ENCODE results near the gene CDH12.

DNA sequence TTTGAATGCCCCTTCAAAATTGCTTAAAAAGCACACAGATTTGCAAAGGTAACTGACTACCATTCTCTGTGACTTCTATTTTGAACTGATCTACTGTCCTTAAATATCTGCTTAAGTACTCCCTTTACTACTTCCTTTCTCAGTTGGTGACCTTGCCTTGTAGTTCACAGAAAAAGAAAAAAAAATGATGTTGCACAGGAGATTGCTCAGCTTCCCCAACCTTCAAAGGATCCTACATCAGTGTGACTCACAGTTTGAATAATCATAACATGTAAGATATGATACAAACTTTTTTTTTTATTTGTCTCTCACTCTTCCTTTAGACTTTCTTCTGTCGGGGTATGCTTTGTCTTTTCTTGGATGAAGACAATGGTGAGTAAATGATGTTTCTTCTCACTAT lies 1029.6 kb downstream of the CDH12 start:
- TF ChIP-seq EZH2 (IDR thresholded peaks at IDR 0.05; ENCODE audit: insufficient read depth, poor library complexity, severe bottlenecking) = no peak
- no peak for TF ChIP-seq EZH2phosphoT487 (IDR thresholded peaks at IDR 0.05; ENCODE audit: insufficient read depth, low read depth)
